Midbrain (tissue), 1 donor: ENCODE data around the gene FOXD4L1.
"Not testable (repeated sequence)": the region's sequence is repeated elsewhere in the genome, so short reads cannot be mapped to it uniquely, and the experiment has no call there.

Source experiments
- DNase-seq: peaks from one replicate; lab custom pipeline; 2025; lab: John Stamatoyannopoulos, UW

The FOXD4L1 gene

GRCh38 chr2:113524986-113525385 is 26.5 kb downstream of the FOXD4L1 start:
- not testable (repeated sequence) for DNase-seq

- DNase-seq: not testable (repeated sequence)
Measured at GRCh38 chr2:113527350-113528045, 29.0 kb downstream of the FOXD4L1 start.

GRCh38 chr2:113528126-113528525 is 29.7 kb downstream of the FOXD4L1 start:
- not testable (repeated sequence) for DNase-seq

- not testable (repeated sequence) for DNase-seq
Measured at GRCh38 chr2:113528904-113529303, 30.4 kb downstream of the FOXD4L1 start.

- DNase-seq: not testable (repeated sequence)
Measured at GRCh38 chr2:113532991-113533390, 34.5 kb downstream of the FOXD4L1 start.

GRCh38 chr2:113536573-113536972 is 38.1 kb downstream of the FOXD4L1 start:
- DNase-seq: not testable (repeated sequence)

- DNase-seq: not testable (repeated sequence)
Measured at GRCh38 chr2:113540834-113541203, 42.4 kb downstream of the FOXD4L1 start.

- DNase-seq: not testable (repeated sequence)
Measured at GRCh38 chr2:113541204-113541975, 42.9 kb downstream of the FOXD4L1 start.

GRCh38 chr2:113541976-113542485 is 43.6 kb downstream of the FOXD4L1 start:
- not testable (repeated sequence) for DNase-seq

- not testable (repeated sequence) for DNase-seq
Measured at GRCh38 chr2:113542529-113542928, 44.1 kb downstream of the FOXD4L1 start.
